Activated T-cell treated with anti-CD3 and anti-CD28 coated beads, Interleukin-2, amount 50 U/mL, for 72 hours (primary cell): ENCODE measurements around the gene DDC. TPM values are rescaled to one million over a fixed set of nuclear protein-coding genes. Genes with fewer than 3 reads are reported as not detected.
A peak's percentile ranks its signal among the peaks of the same experiment; 100 is the strongest.

ENCODE experiments used
- ATAC-seq, 2 donors: fragments of 150-1000 bp; cut with Tn5 transposase; replicated peaks in 1 of 2; 2 replicates each; pipeline ENCODE4 v1.10.0; 2021; ENCODE audit warnings: moderate library complexity in 2 of 2, mild to moderate bottlenecking in 1 of 2
- DNase-seq, 2 donors: peaks; one replicate each; pipeline ENCODE4 v3.0.0; 2021 to 2022; ENCODE audit warnings: mixed read lengths in 1 of 2
- H3K27ac Mint-ChIP-seq: one replicate; pipeline ENCODE4 v1.8.0; 2022; ENCODE audit warnings: mild to moderate bottlenecking, moderate library complexity, mixed read lengths
- H3K27me3 Mint-ChIP-seq: one replicate; pipeline ENCODE4 v1.8.0; 2022; ENCODE audit warnings: low read depth, mixed read lengths
- H3K36me3 Mint-ChIP-seq, 2 donors: one replicate each; pipeline ENCODE4 v1.8.0; 2022; ENCODE audit warnings: mixed read lengths in 2 of 2, mild to moderate bottlenecking in 1 of 2; ENCODE audit not compliant: insufficient read depth in 2 of 2
- H3K4me1 Mint-ChIP-seq: one replicate; pipeline ENCODE4 v1.8.0; 2022; ENCODE audit warnings: low read depth, mixed read lengths
- H3K4me3 Mint-ChIP-seq, 2 donors: one replicate each; pipeline ENCODE4 v1.8.0; 2022; ENCODE audit warnings: mild to moderate bottlenecking in 2 of 2, mixed read lengths in 2 of 2, moderate library complexity in 2 of 2
- H3K9me3 Mint-ChIP-seq, 2 donors: one replicate each; pipeline ENCODE4 v1.8.0; 2022; ENCODE audit warnings: mixed read lengths in 2 of 2
- total RNA-seq, 2 donors: library from RNA; stranded (reverse); gene quantifications; one replicate each; pipeline ENCODE4 v1.2.3, GENCODE V29; 2022

DDC gene
- total RNA-seq, 2 donors from 2014 or later = not detected

DNA sequence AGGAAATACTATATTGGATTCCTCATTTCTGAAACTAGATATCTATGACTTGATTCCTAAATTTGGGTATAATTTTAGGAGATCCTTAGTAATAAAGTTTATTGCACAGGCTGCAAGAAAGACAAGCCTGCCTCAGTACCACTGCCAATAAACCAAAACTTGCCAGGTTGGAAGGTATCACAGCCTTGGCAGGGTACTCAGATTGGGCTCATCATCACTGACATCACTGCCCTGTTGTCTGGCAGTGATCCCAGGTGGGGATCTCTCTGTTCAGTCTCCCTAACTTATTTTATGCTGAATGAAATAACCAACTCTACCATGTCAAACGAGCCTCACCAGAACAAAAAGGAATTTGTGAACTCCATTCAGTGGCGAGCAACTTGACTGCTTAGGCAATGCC, 133.9 kb downstream of the DDC start:
- ATAC-seq (no peak), DNase-seq (no peak)
- Mint-ChIP-seq H3K4me3 (no peak overlapping the region), H3K9me3 (no peaks in the 10 kb centered on the region), H3K4me1 (no peaks in the 10 kb centered on the region), H3K36me3 (peaks cover 0 to 1% of the 10 kb centered on the region in 2 donors), H3K27ac (no peak overlapping the region), H3K27me3 (no peaks in the 10 kb centered on the region)

DNA sequence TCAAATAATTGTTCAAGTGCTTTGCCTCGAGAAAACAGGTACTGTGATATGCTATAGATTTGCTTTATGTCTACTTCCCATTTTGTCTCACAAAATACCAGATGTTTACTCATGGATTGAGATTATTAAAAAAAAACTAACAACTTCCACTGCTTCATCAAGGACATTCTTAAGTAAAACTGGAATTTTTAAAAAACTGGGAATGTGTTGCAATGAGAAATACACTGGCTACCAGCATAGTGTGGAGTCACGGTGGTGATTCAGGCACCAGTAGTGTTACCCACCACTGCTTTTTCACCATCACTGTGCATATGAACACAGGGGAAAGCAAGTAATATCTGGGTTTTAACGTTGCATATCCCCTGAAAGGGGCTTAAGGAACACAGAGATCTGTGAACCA, 136.3 kb downstream of the DDC start:
- Mint-ChIP-seq H3K27me3 (no peaks in the 10 kb centered on the region), H3K36me3 (peaks cover 0 to 1% of the 10 kb centered on the region in 2 donors), H3K27ac (no peak overlapping the region), H3K9me3 (no peaks in the 10 kb centered on the region), H3K4me3 (no peak overlapping the region), H3K4me1 (no peaks in the 10 kb centered on the region)
- DNase-seq (no peak), ATAC-seq (no peak)

DNA sequence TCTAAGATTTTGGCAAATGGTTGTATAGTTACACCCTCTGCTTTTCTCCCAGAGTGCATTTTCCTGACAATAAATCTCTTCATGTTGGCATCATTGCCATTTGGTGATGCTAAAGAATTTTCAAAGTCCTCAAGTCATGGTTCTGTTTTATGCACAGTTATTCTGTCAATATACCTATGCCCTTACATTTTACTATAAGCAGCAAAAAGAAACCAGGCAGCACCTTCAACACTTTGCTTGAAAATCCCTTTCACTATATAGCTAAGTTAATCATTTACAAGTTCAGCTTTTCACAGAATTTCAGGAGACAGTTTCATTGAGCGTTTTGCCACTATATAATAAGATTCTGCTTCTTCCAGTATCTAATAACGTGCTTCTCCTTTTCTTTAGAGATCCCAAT, 137.7 kb downstream of the DDC start:
- H3K9me3 Mint-ChIP-seq = no peaks in the 10 kb centered on the region
- no peaks in the 10 kb centered on the region for H3K36me3 Mint-ChIP-seq
- no peak overlapping the region for H3K4me3 Mint-ChIP-seq
- no peak for ATAC-seq
- H3K27me3 Mint-ChIP-seq = no peaks in the 10 kb centered on the region
- no peak for DNase-seq
- H3K27ac Mint-ChIP-seq = no peak overlapping the region
- H3K4me1 Mint-ChIP-seq = peaks cover 5% of the 10 kb centered on the region

DNA sequence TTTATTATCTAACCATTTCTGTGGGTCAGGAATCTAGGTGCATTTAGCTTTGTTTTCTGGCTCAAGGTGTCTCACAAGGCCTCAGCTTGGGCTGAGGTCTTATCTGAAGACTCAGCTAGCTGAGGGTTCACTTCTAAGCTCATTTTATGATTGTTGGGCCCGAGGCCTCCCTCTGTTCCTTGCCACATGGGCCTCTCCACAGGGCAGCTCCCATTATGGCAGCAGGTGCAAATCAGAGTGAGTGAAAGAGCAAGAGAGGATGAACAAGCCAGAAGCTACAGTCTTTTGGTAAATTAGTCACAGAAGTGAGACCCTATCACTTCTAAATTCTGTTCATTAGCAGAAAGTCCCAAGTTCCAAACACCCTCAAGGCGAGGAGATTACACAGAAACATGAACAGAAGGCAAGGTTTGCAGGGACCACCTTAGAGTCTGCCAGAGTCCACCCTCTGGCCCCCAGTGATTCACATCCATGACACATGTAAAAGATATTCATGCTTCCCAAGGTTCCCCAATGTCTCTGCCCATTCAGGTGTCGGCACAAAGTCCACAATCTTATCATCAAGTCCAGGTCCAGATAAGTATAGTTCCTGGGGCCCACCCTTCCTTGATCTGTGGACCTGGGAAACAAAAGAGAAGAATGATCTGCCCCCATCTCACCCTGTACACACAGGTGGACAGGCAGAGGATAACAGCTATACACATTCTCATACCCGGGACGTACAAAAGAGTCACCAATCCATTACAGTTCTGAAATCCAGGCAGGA, 138.7 kb downstream of the DDC start:
- no peaks in the 10 kb centered on the region for H3K36me3 Mint-ChIP-seq
- ATAC-seq = no peak
- no peaks in the 10 kb centered on the region for H3K27me3 Mint-ChIP-seq
- DNase-seq = no peak
- no peak overlapping the region for H3K27ac Mint-ChIP-seq
- H3K4me3 Mint-ChIP-seq = no peak overlapping the region
- H3K9me3 Mint-ChIP-seq = no peaks in the 10 kb centered on the region
- peaks cover 6% of the 10 kb centered on the region for H3K4me1 Mint-ChIP-seq

DNA sequence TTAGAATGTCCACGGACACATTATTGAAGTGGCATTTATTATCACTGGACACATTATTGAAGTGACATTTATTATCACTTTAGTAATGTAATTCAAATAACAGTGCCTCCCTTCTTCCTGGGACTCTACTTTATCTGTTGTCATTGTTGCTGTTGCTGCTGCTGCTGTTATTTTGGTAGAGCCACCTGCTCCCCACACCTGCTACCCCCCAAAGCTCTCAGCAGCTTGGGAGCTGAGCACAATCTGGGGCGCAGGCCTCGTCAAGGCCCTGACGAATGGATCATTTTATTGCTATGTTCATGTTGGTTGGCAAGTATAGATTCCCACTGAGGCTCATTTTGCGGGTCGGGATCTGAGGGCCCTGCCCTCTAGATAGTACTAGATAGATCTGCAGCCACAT, 139.9 kb downstream of the DDC start:
- DNase-seq = no peak
- no peaks in the 10 kb centered on the region for H3K27me3 Mint-ChIP-seq
- no peaks in the 10 kb centered on the region for H3K9me3 Mint-ChIP-seq
- no peak overlapping the region for H3K4me3 Mint-ChIP-seq
- ATAC-seq = no peak
- no peak overlapping the region for H3K27ac Mint-ChIP-seq
- H3K4me1 Mint-ChIP-seq = peaks cover 6% of the 10 kb centered on the region
- H3K36me3 Mint-ChIP-seq = no peaks in the 10 kb centered on the region

DNA sequence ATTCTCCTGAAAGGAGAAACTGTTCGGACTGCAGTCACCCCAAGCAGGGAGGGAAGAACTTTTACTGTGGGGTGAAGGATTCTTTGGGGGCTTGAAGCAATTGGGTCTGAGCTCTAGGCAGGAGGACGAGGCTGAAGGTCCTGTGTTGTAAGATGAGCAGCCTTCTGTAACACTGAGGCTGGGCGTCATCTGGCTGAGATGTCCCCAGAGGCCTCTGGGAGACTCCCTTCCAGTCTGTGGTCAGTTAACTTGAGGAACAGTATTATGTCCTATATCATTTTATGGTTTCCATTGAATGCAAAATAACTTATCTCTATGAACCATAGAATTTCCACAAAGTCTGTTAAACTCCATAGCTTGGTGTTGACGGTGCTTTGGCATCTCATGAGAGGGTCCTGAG, 141.3 kb downstream of the DDC start:
- Mint-ChIP-seq H3K4me3 (no peak overlapping the region), H3K4me1 (peaks cover 10% of the 10 kb centered on the region), H3K27ac (no peak overlapping the region), H3K36me3 (no peaks in the 10 kb centered on the region), H3K9me3 (no peaks in the 10 kb centered on the region), H3K27me3 (no peaks in the 10 kb centered on the region)
- DNase-seq (no peak), ATAC-seq (no peak)

DNA sequence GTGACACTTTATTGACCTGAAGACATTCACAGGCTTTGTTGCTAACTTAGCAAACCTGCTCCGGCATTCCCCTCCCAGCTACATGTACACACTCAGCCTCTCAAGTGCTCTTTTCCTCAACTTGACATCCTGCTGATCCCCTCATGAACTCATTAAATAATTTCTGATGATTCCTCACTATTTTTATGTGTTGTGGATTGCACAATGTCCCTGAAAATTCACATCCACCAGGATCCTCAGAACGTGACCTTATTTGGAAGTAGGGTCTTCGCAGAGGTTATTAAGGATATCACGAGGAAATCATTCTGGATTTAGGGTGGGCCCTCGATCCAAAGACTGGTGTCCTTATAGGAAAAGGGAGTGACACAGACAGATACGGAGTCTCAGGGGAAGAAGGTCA, 142.3 kb downstream of the DDC start:
- Mint-ChIP-seq H3K9me3 (no peaks in the 10 kb centered on the region), H3K27ac (peak overlapping the region; percentile 2), H3K4me3 (no peak overlapping the region), H3K36me3 (no peaks in the 10 kb centered on the region), H3K4me1 (peaks cover 16% of the 10 kb centered on the region), H3K27me3 (no peaks in the 10 kb centered on the region)
- DNase-seq (no peak), ATAC-seq (no peak)

DNA sequence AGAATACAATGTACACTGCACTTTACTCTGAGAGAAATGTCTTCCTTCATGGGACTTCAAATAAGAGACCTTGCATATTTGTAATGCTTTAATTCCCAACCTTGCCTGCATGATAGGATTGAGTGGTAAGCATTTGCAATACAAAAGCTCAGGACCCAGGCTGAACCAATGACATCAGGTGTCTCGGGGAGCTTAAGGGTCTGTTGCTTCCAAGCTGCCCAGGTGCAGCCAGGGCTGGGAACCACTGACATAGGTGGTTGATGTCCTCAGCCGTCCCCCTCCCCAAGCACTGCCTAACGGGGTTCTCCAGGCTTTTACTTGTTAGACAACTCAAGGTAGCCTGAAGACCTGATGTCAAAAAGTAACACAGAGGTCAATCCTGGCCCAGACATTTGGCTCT, 144.2 kb downstream of the DDC start:
- H3K4me3 Mint-ChIP-seq = no peak overlapping the region
- no peaks in the 10 kb centered on the region for H3K36me3 Mint-ChIP-seq
- ATAC-seq = no peak
- no peaks in the 10 kb centered on the region for H3K27me3 Mint-ChIP-seq
- no peak overlapping the region for H3K27ac Mint-ChIP-seq
- no peaks in the 10 kb centered on the region for H3K9me3 Mint-ChIP-seq
- DNase-seq = no peak
- peaks cover 34% of the 10 kb centered on the region for H3K4me1 Mint-ChIP-seq

DNA sequence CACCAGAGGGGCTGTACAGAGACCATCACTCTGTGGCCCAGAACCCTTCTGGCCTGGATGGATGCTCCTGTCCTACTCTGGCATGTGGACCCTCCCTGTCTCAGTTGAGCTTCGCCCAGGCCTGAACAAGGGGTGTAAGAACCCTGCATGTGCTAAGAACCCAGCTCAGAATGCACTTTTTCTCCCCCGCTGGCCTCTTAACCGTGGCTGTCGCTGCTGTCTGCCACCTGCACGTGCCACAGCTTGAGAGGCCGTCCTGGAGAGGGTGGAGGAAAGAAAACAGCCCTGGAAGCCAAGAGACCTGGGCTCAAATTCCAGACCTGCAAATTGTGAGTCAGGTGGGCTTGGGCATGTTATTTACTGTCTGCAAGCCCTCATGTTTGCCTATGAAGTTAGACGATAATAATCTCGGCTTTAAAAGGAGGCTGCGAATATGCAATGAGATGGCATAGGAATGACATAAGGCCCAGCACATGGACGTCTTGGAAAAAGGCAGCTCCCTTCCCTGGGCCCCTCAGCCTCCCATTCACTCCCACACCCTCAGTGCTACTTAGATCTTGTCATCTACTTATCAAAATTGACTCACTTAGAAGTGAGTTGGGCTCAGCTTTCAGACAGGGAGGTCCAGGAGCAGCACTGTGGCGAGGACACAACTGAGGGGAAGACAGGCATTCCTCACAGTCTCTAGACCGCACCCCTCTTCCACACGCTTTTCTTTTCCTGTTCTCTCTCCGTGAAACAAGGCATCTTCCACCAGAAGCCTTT, 146.5 kb downstream of the DDC start:
- DNase-seq (no peak), ATAC-seq (peak; percentile 8 to 12)
- Mint-ChIP-seq H3K36me3 (no peaks in the 10 kb centered on the region), H3K9me3 (no peaks in the 10 kb centered on the region), H3K27ac (no peak overlapping the region), H3K4me3 (no peak overlapping the region), H3K4me1 (peaks cover 44% of the 10 kb centered on the region), H3K27me3 (no peaks in the 10 kb centered on the region)

DNA sequence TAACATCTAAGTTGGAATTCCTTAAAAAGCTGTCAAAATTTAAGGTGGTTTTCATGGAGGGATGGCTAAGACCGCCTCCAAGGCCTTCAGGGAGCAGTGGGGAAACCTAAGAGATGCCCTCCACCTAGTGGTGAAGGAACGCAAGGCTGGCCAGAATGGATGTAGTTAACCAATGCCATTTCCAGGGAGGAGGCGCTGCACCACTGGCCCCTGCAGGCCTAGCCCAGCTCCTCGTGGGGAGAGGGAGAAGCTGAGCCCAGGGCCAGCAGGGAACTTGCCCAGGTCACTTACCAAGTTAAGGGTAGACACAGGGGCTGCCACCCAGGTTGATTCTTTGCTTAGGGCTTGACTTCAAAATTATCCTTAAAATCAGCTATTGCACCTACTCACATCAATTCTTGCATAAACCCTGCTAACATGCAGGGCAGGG, 147.1 kb downstream of the DDC start:
- H3K27ac Mint-ChIP-seq = no peak overlapping the region
- ATAC-seq (peak; percentile 79 to 89), DNase-seq (peak; percentile 81)
- no peaks in the 10 kb centered on the region for H3K9me3 Mint-ChIP-seq
- H3K27me3 Mint-ChIP-seq = no peaks in the 10 kb centered on the region
- peaks cover 44% of the 10 kb centered on the region for H3K4me1 Mint-ChIP-seq
- H3K4me3 Mint-ChIP-seq = no peak overlapping the region
- no peaks in the 10 kb centered on the region for H3K36me3 Mint-ChIP-seq

DNA sequence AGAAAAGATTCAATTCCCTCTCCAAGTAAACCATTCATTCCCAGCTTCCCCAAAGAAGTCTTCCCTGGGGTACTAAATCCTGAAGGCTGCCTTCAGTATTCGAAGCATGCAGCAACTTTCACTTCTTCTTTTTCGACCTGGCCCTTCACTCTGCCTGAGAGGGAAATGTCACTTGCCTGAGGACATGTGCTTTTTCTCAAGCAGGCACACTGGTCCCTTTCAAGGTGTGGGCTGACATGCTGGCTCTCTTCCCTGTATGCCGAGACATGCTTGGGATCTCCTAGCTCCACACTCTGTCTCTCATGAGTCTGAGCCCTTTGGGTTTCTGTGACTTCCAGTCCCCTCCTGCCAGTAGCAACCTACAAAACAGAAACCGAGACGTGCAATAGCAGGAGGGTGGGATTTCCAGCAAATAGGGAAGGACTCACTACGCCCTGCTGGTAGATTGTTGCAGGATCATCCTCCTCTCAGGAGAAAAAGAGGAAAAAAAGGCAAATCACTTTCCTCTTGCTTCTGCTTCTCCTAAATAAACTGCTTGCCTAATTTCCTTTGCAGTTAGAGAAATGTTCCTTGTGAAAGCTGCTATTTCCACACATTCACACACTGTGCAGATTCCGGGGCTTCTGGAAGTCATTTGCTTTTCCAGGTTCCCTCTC, 148.6 kb downstream of the DDC start:
- H3K4me3 Mint-ChIP-seq = peak overlapping the region; percentile 71 to 78
- H3K36me3 Mint-ChIP-seq = no peaks in the 10 kb centered on the region
- no peak for DNase-seq
- ATAC-seq = no peak
- H3K27ac Mint-ChIP-seq = peak overlapping the region; percentile 47
- H3K9me3 Mint-ChIP-seq = no peaks in the 10 kb centered on the region
- H3K27me3 Mint-ChIP-seq = no peaks in the 10 kb centered on the region
- peaks cover 42% of the 10 kb centered on the region for H3K4me1 Mint-ChIP-seq

DNA sequence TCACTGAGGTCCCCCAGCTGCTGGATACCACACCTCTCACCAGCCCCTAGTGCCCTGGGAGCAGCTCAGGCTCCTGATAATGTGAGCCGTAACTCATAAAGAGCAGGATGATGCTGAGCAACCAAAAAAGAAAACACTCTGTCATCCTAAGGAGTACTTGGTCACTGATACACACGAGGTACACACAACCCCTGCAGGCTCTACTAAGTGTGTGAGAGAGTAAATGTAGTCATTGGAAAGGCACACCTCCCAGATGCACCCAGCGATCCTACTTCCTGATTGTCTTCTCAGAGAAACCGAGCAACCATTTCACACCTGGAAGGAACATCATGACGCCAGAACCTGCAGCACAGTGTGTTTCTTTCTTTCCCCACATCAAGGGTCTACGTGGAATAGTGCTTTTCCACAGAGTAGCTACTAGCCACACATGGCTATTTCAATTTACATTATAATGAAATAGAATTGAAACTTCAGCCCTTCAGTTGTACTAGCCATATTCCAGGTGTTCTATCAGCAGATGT, 149.3 kb downstream of the DDC start:
- peak; percentile 12 to 16 for ATAC-seq
- H3K27me3 Mint-ChIP-seq = no peaks in the 10 kb centered on the region
- no peaks in the 10 kb centered on the region for H3K9me3 Mint-ChIP-seq
- H3K4me3 Mint-ChIP-seq = peak overlapping the region; percentile 71 to 78
- H3K4me1 Mint-ChIP-seq = peaks cover 50% of the 10 kb centered on the region
- H3K36me3 Mint-ChIP-seq = no peaks in the 10 kb centered on the region
- H3K27ac Mint-ChIP-seq = peak overlapping the region; percentile 56
- no peak for DNase-seq

DNA sequence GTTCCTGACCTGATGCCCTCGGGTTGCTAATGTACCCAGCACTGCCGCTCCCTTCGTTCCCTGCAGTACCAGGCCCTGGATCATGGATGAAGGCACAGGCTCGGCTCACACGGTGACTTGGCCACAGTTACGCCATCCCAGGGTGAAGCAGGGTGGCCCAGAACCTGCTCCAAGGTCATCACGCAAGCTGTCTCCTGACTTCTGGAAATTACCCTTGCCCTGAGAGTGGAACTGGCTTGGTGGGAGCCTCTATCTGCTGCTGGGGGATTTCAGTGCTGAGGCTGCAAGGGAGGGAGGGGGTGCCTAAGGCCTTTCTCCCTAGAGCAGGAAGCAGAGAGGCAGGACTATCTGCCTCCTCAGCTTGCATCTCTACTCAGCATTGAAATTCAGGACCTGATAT, 151.6 kb downstream of the DDC start:
- H3K36me3 Mint-ChIP-seq = no peaks in the 10 kb centered on the region

More for the DNA sequence above, 151.6 kb downstream of the DDC start:
- ATAC-seq = no peak
- Mint-ChIP-seq H3K9me3 (no peaks in the 10 kb centered on the region), H3K4me3 (no peak overlapping the region), H3K27ac (no peak overlapping the region), H3K4me1 (peaks cover 69% of the 10 kb centered on the region), H3K27me3 (no peaks in the 10 kb centered on the region)
- no peak for DNase-seq
